T-helper 2 cell treated with Interferon-gamma antibody and Interleukin-4, amounts not matched to agents 5 μg/mL and 100 μg/mL, for 36 hours (primary cell): ENCODE measurements around the gene CCDC167.

Source experiments
- DNase-seq: peaks from one replicate; pipeline ENCODE4 v3.0.0; 2021; ENCODE audit warnings: low spot score
- H3K27ac Mint-ChIP-seq: one replicate; pipeline ENCODE4 v1.8.0; 2021; ENCODE audit warnings: mild to moderate bottlenecking, mixed read lengths
- H3K27me3 Mint-ChIP-seq: one replicate; pipeline ENCODE4 v1.8.0; 2021; ENCODE audit warnings: low read depth, mixed read lengths
- H3K36me3 Mint-ChIP-seq: one replicate; pipeline ENCODE4 v1.8.0; 2021; ENCODE audit warnings: low read depth, mixed read lengths
- H3K4me1 Mint-ChIP-seq: one replicate; pipeline ENCODE4 v1.8.0; 2021; ENCODE audit warnings: low read depth, mixed read lengths
- H3K4me3 Mint-ChIP-seq: one replicate; pipeline ENCODE4 v1.8.0; 2022; ENCODE audit warnings: mild to moderate bottlenecking, moderate library complexity, mixed read lengths
- H3K9me3 Mint-ChIP-seq: one replicate; pipeline ENCODE4 v1.8.0; 2021; ENCODE audit warnings: mixed read lengths

CCDC167 gene

GRCh38 chr6:37536491-37537190 lies 36.9 kb upstream of the CCDC167 start:
- DNase-seq: no peak
- Mint-ChIP-seq H3K27ac (no peak overlapping the region), H3K4me1 (no peaks in the 10 kb centered on the region), H3K4me3 (no peak overlapping the region), H3K27me3 (peaks cover 48% of the 10 kb centered on the region), H3K9me3 (no peaks in the 10 kb centered on the region), H3K36me3 (no peaks in the 10 kb centered on the region)

GRCh38 chr6:37535759-37536490 lies 36.2 kb upstream of the CCDC167 start:
- H3K27ac Mint-ChIP-seq: no peak overlapping the region
- no peak for DNase-seq
- no peaks in the 10 kb centered on the region for H3K4me1 Mint-ChIP-seq
- no peaks in the 10 kb centered on the region for H3K9me3 Mint-ChIP-seq
- H3K36me3 Mint-ChIP-seq: no peaks in the 10 kb centered on the region
- peaks cover 49% of the 10 kb centered on the region for H3K27me3 Mint-ChIP-seq
- H3K4me3 Mint-ChIP-seq: peak overlapping the region; percentile 15

- Mint-ChIP-seq H3K9me3 (no peaks in the 10 kb centered on the region), H3K4me3 (no peak overlapping the region), H3K27ac (no peak overlapping the region), H3K36me3 (no peaks in the 10 kb centered on the region), H3K27me3 (peaks cover 52% of the 10 kb centered on the region), H3K4me1 (no peaks in the 10 kb centered on the region)
- no peak for DNase-seq
Measured at GRCh38 chr6:37535428-37535758, 35.7 kb upstream of the CCDC167 start.

- no peak for DNase-seq
- Mint-ChIP-seq H3K9me3 (no peaks in the 10 kb centered on the region), H3K27ac (no peak overlapping the region), H3K36me3 (no peaks in the 10 kb centered on the region), H3K27me3 (peaks cover 52% of the 10 kb centered on the region), H3K4me3 (no peak overlapping the region), H3K4me1 (no peaks in the 10 kb centered on the region)
Measured at GRCh38 chr6:37534893-37535292, 35.2 kb upstream of the CCDC167 start.

GRCh38 chr6:37532122-37532521 lies 32.4 kb upstream of the CCDC167 start:
- Mint-ChIP-seq H3K4me1 (no peaks in the 10 kb centered on the region), H3K27me3 (peaks cover 47% of the 10 kb centered on the region), H3K27ac (no peak overlapping the region), H3K9me3 (no peaks in the 10 kb centered on the region), H3K4me3 (no peak overlapping the region), H3K36me3 (no peaks in the 10 kb centered on the region)
- no peak for DNase-seq

GRCh38 chr6:37531437-37532036 lies 31.8 kb upstream of the CCDC167 start:
- Mint-ChIP-seq H3K27ac (no peak overlapping the region), H3K27me3 (peaks cover 45% of the 10 kb centered on the region), H3K4me1 (no peaks in the 10 kb centered on the region), H3K4me3 (no peak overlapping the region), H3K36me3 (no peaks in the 10 kb centered on the region), H3K9me3 (no peaks in the 10 kb centered on the region)
- no peak for DNase-seq

GRCh38 chr6:37531026-37531425 lies 31.3 kb upstream of the CCDC167 start:
- H3K4me3 Mint-ChIP-seq: no peak overlapping the region
- no peaks in the 10 kb centered on the region for H3K4me1 Mint-ChIP-seq
- no peak for DNase-seq
- H3K27ac Mint-ChIP-seq: no peak overlapping the region
- H3K27me3 Mint-ChIP-seq: peaks cover 44% of the 10 kb centered on the region
- no peaks in the 10 kb centered on the region for H3K36me3 Mint-ChIP-seq
- H3K9me3 Mint-ChIP-seq: no peaks in the 10 kb centered on the region

- Mint-ChIP-seq H3K27ac (no peak overlapping the region), H3K36me3 (no peaks in the 10 kb centered on the region), H3K4me3 (no peak overlapping the region), H3K9me3 (no peaks in the 10 kb centered on the region), H3K27me3 (peaks cover 40% of the 10 kb centered on the region), H3K4me1 (no peaks in the 10 kb centered on the region)
- DNase-seq: no peak
Measured at GRCh38 chr6:37530297-37530696, 30.6 kb upstream of the CCDC167 start.

GRCh38 chr6:37528541-37528940 lies 28.8 kb upstream of the CCDC167 start:
- Mint-ChIP-seq H3K36me3 (no peaks in the 10 kb centered on the region), H3K9me3 (no peaks in the 10 kb centered on the region), H3K27me3 (peaks cover 29% of the 10 kb centered on the region), H3K27ac (no peak overlapping the region), H3K4me1 (no peaks in the 10 kb centered on the region), H3K4me3 (no peak overlapping the region)
- no peak for DNase-seq

- DNase-seq: no peak
- H3K27ac Mint-ChIP-seq: no peak overlapping the region
Measured at GRCh38 chr6:37525460-37526357, 26.0 kb upstream of the CCDC167 start.

GRCh38 chr6:37524970-37525318 lies 25.3 kb upstream of the CCDC167 start:
- H3K27ac Mint-ChIP-seq: no peak overlapping the region
- no peak for DNase-seq
- no peaks in the 10 kb centered on the region for H3K4me1 Mint-ChIP-seq
- no peaks in the 10 kb centered on the region for H3K9me3 Mint-ChIP-seq
- H3K27me3 Mint-ChIP-seq: peaks cover 11% of the 10 kb centered on the region
- no peak overlapping the region for H3K4me3 Mint-ChIP-seq
- H3K36me3 Mint-ChIP-seq: no peaks in the 10 kb centered on the region

More at GRCh38 chr6:37525460-37526357, 26.0 kb upstream of the CCDC167 start:
- H3K27me3 Mint-ChIP-seq: peaks cover 13% of the 10 kb centered on the region
- H3K9me3 Mint-ChIP-seq: no peaks in the 10 kb centered on the region
- no peaks in the 10 kb centered on the region for H3K4me1 Mint-ChIP-seq
- H3K36me3 Mint-ChIP-seq: no peaks in the 10 kb centered on the region
- H3K4me3 Mint-ChIP-seq: no peak overlapping the region

GRCh38 chr6:37524025-37524969 lies 24.6 kb upstream of the CCDC167 start:
- H3K27ac Mint-ChIP-seq: no peak overlapping the region
- H3K4me1 Mint-ChIP-seq: no peaks in the 10 kb centered on the region
- H3K4me3 Mint-ChIP-seq: no peak overlapping the region
- no peak for DNase-seq
- H3K27me3 Mint-ChIP-seq: peaks cover 11% of the 10 kb centered on the region
- H3K36me3 Mint-ChIP-seq: peaks cover under 1% of the 10 kb centered on the region
- H3K9me3 Mint-ChIP-seq: peaks cover 1% of the 10 kb centered on the region

- no peak for DNase-seq
- Mint-ChIP-seq H3K4me1 (peaks cover 6% of the 10 kb centered on the region), H3K27me3 (peaks cover 11% of the 10 kb centered on the region), H3K9me3 (peaks cover 5% of the 10 kb centered on the region), H3K4me3 (no peak overlapping the region), H3K36me3 (peaks cover 2% of the 10 kb centered on the region), H3K27ac (no peak overlapping the region)
Measured at GRCh38 chr6:37523412-37523811, 23.7 kb upstream of the CCDC167 start.
